Bronchial smooth muscle cell (primary cell): ENCODE results near the gene LCA5L. TPM values are rescaled to one million over a fixed set of nuclear protein-coding genes. Genes with fewer than 3 reads are reported as not detected.

Source experiments
- total RNA-seq: library from RNA; depleted of rRNA; stranded (reverse); fragments of >200 nt; gene quantifications from 2 replicates; pipeline ENCODE4 v1.2.1, GENCODE V29; 2014

Gene LCA5L
- total RNA-seq, result 0.32 and 0.52 TPM in 2 replicates

DNA sequence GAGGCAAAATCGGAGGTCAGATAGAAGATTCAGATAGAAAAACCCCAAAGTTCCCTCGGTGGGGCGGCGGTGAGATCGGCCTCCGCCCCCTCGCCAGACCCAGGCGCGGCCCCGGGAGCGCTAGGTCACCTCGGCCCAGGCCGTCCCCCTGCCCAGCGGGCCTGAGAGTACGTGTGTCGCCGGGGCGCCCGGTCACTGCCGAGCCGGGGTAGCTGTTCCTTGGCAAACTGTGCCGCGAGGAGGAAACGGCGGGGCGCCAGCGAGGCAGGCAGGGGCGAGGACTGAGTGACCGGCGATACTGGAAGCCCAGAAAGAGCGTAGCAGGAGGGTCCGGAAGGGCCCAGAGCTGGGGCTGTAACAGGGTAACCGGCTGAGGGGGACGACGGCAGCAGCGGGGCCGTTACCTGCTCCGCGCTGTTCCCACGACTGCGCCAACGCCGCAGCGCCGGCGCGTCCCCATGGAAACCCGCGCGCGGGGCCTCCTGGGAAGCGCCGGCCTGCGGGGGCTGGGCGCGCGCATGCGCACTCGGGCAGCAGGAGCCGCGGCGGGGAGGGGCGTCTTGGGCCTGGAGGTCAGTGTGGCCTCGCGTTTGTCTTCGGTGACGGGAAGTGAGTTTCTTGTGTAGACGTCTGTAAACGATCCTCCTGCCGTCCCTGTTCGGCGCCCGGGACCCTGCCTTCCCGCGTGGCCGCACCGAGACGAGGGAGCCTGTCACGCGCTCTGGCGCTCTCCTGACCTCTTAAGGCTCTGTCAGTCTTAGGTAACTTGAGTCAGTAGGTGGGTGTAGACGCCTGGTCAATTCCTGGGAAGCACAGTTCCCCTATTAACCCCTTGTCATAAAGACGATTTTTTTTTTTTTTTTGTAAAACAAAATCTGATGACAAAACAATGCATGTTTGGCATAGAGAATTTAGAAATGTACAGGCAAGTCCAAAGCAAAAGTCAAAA lies at the start of gene LCA5L:
Gene LCA5L (minus strand): TSS at position 458 of the 949 bp plus-strand sequence. CDS start 17,285 bp downstream, outside the sequence.

DNA sequence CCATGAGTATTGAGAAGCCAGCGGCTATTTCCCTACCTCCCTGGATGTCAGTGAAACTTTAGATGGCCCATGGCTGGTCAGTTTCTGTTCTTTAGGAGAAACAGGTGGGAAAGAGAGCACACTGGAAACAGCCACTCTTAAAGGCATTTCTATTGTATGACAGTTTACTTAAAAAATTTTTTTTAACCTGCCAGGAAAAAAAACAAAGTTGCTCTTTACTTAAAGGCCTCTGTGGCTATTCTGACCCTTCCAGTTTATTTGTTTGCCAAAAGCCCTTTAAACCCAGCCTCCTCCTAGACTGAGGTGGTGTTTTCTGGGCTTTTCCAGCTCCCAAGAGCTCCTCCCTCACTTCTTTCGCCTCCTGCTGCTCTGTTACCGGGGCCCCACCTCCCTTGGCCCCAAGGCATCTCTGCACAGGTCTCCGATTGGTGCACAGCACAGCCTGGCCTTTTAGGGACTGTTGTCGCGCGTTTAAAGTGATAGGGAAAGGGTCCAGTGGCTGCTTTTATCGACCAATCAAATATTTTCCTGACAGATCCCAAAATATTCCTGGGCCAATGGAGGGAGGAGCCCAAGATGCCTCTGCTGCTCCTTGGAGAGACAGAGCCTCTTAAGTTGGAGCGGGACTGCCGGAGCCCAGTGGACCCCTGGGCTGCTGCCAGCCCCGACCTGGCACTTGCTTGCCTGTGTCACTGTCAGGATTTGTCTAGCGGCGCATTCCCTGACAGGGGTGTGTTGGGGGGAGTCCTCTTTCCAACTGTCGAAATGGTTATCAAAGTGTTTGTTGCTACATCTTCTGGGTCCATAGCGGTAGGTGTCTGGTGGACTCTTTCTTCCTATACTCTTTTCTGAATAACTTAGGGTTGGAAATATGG lies 6.0 kb upstream of the LCA5L start, which contains the start of gene SH3BGR:
Gene SH3BGR (plus strand): TSS at position 639 of the 875 bp plus-strand sequence. CDS start 127 bp downstream, at position 766.

Other genes starting within 250 kb of the LCA5L start
- 40.4 and 46.1 TPM in 2 replicates for gene BRWD1, start 132.1 kb downstream of the LCA5L start, total RNA-seq
- 163 and 221 TPM in 2 replicates for gene HMGN1, start 96.7 kb downstream of the LCA5L start, total RNA-seq
- gene SH3BGR, start 6.2 kb upstream of the LCA5L start, total RNA-seq, result 0.69 and 2.7 TPM in 2 replicates
- 0.17 and 0.32 TPM in 2 replicates for gene B3GALT5, start 167.2 kb upstream of the LCA5L start, total RNA-seq